ENCODE data around the gene NUBPL.
"Not testable (repeated sequence)": the region's sequence is repeated elsewhere in the genome, so short reads cannot be mapped to it uniquely, and the experiment has no call there.

The NUBPL gene

GRCh38 chr14:31837031-31837430 is 275.8 kb downstream of the NUBPL start:
- DNase-seq (ENCODE audit: low read depth), result no peak
- H3K4me3 ChIP-seq (ENCODE audit: low read depth, low read length), result no peak overlapping the region
- no peak for TF ChIP-seq CTCF (IDR thresholded peaks at IDR 0.05; ENCODE audit: insufficient read depth, low read depth, low read length, missing control alignments)

- TF ChIP-seq CTCF (IDR thresholded peaks at IDR 0.05; ENCODE audit: insufficient read depth, low read depth, low read length, missing control alignments), result no peak
- H3K4me3 ChIP-seq (ENCODE audit: low read depth, low read length), result no peak overlapping the region
- DNase-seq (ENCODE audit: low read depth), result no peak
These were observed 281.7 kb downstream of the NUBPL start for GRCh38 chr14:31842899-31843298.

- H3K4me3 ChIP-seq (ENCODE audit: low read depth, low read length), result no peak overlapping the region
- no peak for TF ChIP-seq CTCF (IDR thresholded peaks at IDR 0.05; ENCODE audit: insufficient read depth, low read depth, low read length, missing control alignments)
- DNase-seq (ENCODE audit: low read depth), result peak; percentile 15
These were observed 282.3 kb downstream of the NUBPL start for GRCh38 chr14:31843361-31844091.

GRCh38 chr14:31854508-31855075 is 293.4 kb downstream of the NUBPL start:
- H3K4me3 ChIP-seq (ENCODE audit: low read depth, low read length), result no peak overlapping the region
- TF ChIP-seq CTCF (IDR thresholded peaks at IDR 0.05; ENCODE audit: insufficient read depth, low read depth, low read length, missing control alignments), result no peak
- DNase-seq (ENCODE audit: low read depth), result no peak

- no peak overlapping the region for H3K4me3 ChIP-seq (ENCODE audit: low read depth, low read length)
- no peak for TF ChIP-seq CTCF (IDR thresholded peaks at IDR 0.05; ENCODE audit: insufficient read depth, low read depth, low read length, missing control alignments)
- DNase-seq (ENCODE audit: low read depth), result no peak
These were observed 294.1 kb downstream of the NUBPL start for GRCh38 chr14:31855262-31855661.

- not testable (repeated sequence) for DNase-seq (ENCODE audit: low read depth); H3K4me3 ChIP-seq (ENCODE audit: low read depth, low read length)
These were observed 294.8 kb downstream of the NUBPL start for GRCh38 chr14:31856003-31856402.

GRCh38 chr14:31858868-31859267 is 297.7 kb downstream of the NUBPL start:
- DNase-seq (ENCODE audit: low read depth), result no peak
- TF ChIP-seq CTCF (IDR thresholded peaks at IDR 0.05; ENCODE audit: insufficient read depth, low read depth, low read length, missing control alignments), result no peak
- no peak overlapping the region for H3K4me3 ChIP-seq (ENCODE audit: low read depth, low read length)
